Measurements from ENCODE around the gene PPP2R3B.

The PPP2R3B gene

DNA sequence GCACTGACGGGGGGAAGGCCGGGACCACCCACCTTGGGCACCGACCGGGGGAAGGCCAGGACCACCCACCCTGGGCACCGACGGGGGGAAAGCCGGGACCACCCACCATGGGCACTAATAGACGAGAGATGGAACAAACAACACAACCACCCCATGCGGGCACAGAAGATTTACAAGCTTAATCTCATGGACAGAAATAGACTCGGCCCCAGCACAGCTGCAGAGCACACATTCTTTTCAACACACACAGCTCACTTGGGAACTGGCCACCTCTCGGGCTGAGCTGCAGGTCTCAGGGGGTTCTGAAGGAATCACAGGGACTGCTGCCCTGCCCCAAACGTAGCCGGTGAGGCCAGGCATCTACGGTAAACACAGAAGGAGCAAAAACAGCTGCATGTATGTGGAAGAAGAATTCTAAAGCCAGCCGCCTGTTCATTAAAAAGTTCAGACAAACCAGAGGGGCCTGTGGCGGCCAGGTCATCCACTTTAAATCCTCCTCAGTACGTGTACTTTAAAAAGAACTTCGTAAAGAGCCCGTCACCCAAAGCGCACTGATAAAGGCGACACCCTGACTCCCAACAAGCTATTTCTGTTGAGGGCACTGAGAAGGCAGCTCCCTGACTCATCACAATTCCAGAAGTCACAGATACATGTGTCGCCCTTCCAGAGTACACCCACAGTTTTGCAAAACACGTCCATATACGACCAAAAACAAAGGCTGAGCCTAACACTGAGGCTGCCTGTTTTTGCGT, 17.7 kb downstream of the PPP2R3B start:
- no peak overlapping the region for H3K9ac ChIP-seq (ENCODE audit: low read length)
- H3K4me1 ChIP-seq (ENCODE audit: control insufficient read depth, insufficient read depth, low read length), result peaks cover 12% of the 10 kb centered on the region
- no peaks in the 10 kb centered on the region for H3K36me3 ChIP-seq (ENCODE audit: control insufficient read depth, insufficient read depth, low read length, severe bottlenecking)
- H3K4me3 ChIP-seq (ENCODE audit: low read length), result no peak overlapping the region
- DNase-seq (ENCODE audit: low read depth), result peak; percentile 21
- no peaks in the 10 kb centered on the region for H3K9me3 ChIP-seq (ENCODE audit: control insufficient read depth, low read length)
- H3K27me3 ChIP-seq (replicated peaks; ENCODE audit: control insufficient read depth, insufficient read depth, low read length), result no peaks in the 10 kb centered on the region

DNA sequence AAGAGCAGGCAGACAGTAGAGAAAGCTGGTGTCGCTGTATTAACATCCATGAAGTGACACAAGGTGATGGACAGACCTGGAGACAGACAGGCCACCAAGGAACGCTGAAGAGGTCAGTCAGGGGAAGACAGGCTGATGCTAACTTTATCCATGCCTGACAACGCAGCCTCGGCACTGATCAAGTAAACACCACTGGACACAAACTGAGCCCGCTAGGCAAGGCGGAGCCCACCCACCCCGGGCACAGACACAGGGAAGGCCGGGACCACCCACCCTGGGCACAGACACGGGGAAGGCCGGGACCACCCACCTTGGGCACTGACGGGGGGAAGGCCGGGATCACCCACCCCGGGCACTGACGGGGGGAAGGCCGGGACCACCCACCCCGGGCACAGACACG, 18.8 kb downstream of the PPP2R3B start:
- Histone ChIP-seq H3K9ac (ENCODE audit: low read length) (no peak overlapping the region), H3K9me3 (ENCODE audit: control insufficient read depth, low read length) (no peaks in the 10 kb centered on the region), H3K27me3 (replicated peaks; ENCODE audit: control insufficient read depth, insufficient read depth, low read length) (no peaks in the 10 kb centered on the region), H3K4me3 (ENCODE audit: low read length) (no peak overlapping the region), H3K4me1 (ENCODE audit: control insufficient read depth, insufficient read depth, low read length) (peaks cover 9% of the 10 kb centered on the region), H3K36me3 (ENCODE audit: control insufficient read depth, insufficient read depth, low read length, severe bottlenecking) (no peaks in the 10 kb centered on the region)
- no peak for DNase-seq (ENCODE audit: low read depth)

DNA sequence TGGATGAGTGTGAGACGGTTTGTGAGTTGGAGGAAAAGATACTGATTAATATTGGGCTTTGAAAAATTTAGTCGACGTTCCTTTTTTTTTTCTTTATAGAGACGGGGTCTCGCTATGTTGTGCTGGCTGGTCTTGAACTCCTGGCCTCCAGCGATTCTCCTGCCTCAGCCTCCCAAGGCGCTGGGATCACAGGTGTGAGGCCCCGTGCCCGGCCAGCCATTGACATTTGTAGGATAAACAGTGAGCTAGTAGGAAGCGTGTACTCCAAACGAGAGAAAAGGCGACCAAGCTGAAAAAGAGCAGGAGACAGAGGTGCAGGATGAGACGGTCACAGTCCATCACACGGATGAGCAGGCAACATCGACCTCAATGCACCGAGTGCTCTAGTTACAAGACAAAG, 19.4 kb downstream of the PPP2R3B start:
- DNase-seq (ENCODE audit: low read depth), result no peak
- H3K36me3 ChIP-seq (ENCODE audit: control insufficient read depth, insufficient read depth, low read length, severe bottlenecking), result no peaks in the 10 kb centered on the region

DNA sequence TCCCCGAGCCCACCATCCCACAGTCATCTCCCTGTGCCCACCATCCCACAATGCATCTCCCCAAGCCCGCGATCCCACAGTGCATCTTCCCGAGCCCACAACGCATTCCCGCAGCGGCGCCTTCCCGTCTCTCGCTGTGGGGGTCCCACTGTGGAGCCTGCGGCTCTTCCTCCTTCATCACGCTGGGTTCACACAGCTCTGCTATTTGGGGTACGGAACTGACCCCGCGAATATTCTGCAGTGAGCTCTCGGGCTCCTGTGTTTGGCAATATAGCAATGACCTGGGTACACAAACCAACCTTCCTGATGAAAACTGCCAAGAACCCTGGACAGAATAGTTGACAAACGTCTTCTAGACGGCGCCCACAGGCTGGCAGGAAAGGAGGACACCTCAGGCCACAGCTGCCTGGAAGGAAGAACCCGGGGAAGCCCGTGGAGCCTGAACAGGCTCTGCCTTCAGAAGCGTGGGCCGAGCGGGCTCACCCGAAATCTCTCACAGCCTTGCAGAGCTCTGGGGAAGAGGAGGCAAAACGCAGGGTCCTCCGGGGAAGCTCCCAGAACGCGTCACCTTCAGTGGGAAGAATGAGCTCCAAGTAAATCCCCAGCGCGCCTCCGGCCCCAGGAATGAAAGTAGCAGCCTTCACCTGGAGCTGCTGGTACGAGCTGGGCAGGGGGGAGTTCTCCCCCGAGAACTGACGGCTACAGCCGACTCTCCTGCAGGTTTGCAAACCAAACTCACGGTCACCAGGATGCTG, 22.9 kb downstream of the PPP2R3B start:
- Histone ChIP-seq H3K27me3 (replicated peaks; ENCODE audit: control insufficient read depth, insufficient read depth, low read length) (no peaks in the 10 kb centered on the region), H3K9ac (ENCODE audit: low read length) (no peak overlapping the region), H3K36me3 (ENCODE audit: control insufficient read depth, insufficient read depth, low read length, severe bottlenecking) (peaks cover 7% of the 10 kb centered on the region), H3K9me3 (ENCODE audit: control insufficient read depth, low read length) (peaks cover 14% of the 10 kb centered on the region), H3K4me3 (ENCODE audit: low read length) (no peak overlapping the region), H3K4me1 (ENCODE audit: control insufficient read depth, insufficient read depth, low read length) (peaks cover under 1% of the 10 kb centered on the region)
- DNase-seq (ENCODE audit: low read depth), result no peak

More for the DNA sequence above, 19.4 kb downstream of the PPP2R3B start:
- Histone ChIP-seq H3K27me3 (replicated peaks; ENCODE audit: control insufficient read depth, insufficient read depth, low read length) (no peaks in the 10 kb centered on the region), H3K4me3 (ENCODE audit: low read length) (no peak overlapping the region), H3K9me3 (ENCODE audit: control insufficient read depth, low read length) (no peaks in the 10 kb centered on the region), H3K4me1 (ENCODE audit: control insufficient read depth, insufficient read depth, low read length) (peaks cover 5% of the 10 kb centered on the region), H3K9ac (ENCODE audit: low read length) (no peak overlapping the region)

- H3K9me3 ChIP-seq (ENCODE audit: control insufficient read depth, low read length), result peaks cover 14% of the 10 kb centered on the region
- H3K36me3 ChIP-seq (ENCODE audit: control insufficient read depth, insufficient read depth, low read length, severe bottlenecking), result peaks cover 7% of the 10 kb centered on the region
- H3K27me3 ChIP-seq (replicated peaks; ENCODE audit: control insufficient read depth, insufficient read depth, low read length), result no peaks in the 10 kb centered on the region
- H3K9ac ChIP-seq (ENCODE audit: low read length), result no peak overlapping the region
- H3K4me1 ChIP-seq (ENCODE audit: control insufficient read depth, insufficient read depth, low read length), result no peaks in the 10 kb centered on the region
- DNase-seq (ENCODE audit: low read depth), result no peak
- H3K4me3 ChIP-seq (ENCODE audit: low read length), result no peak overlapping the region
These were observed 23.6 kb downstream of the PPP2R3B start for GRCh38 chrX:362937-363620.

GRCh38 chrX:362351-362750, 24.4 kb downstream of the PPP2R3B start:
- no peak overlapping the region for H3K9ac ChIP-seq (ENCODE audit: low read length)
- H3K9me3 ChIP-seq (ENCODE audit: control insufficient read depth, low read length), result peaks cover 14% of the 10 kb centered on the region
- peaks cover 7% of the 10 kb centered on the region for H3K36me3 ChIP-seq (ENCODE audit: control insufficient read depth, insufficient read depth, low read length, severe bottlenecking)
- no peaks in the 10 kb centered on the region for H3K4me1 ChIP-seq (ENCODE audit: control insufficient read depth, insufficient read depth, low read length)
- DNase-seq (ENCODE audit: low read depth), result no peak
- H3K4me3 ChIP-seq (ENCODE audit: low read length), result no peak overlapping the region
- no peaks in the 10 kb centered on the region for H3K27me3 ChIP-seq (replicated peaks; ENCODE audit: control insufficient read depth, insufficient read depth, low read length)

DNA sequence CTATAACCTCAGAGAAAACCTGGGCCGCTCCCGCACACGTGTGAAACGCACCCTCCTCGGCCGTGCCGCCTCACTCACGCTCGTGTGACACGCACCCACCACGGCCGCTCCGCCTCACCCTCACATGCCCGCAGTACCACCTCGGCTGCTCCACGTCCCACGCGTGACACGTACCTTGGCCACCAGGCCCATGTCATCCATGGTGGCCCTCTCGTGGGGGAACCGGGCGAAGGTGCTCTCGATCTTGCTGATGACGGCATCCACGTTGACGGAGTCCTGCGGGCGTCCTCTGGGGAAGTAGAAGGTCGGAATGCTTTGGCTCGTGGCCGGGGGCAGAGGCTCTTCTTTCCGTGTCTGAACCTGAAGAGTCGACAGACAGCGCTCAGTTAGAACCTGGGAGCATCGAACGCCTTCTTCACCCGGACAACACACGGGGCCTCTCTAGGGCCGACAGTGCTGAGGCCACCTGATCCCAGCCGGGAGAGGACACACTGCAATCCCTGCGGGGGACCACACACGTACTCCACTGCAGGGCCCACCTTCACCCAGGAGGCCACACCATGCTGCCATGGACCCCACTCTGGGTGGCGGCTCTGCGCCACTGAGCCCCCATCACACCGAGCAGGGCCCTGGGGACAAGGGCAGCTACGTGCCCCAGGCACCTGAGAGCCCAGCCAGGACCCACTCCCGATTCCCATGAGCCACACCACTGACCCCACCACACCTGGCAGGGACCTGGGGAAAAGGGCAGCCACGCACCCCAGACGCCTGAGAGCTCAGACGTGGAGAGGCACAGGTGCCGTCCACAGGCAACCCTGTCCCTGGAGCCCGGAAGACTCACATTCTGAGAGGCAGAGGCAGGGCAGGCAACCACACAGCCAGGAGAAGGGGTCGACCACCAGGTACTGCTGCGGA, 25.2 kb downstream of the PPP2R3B start:
- DNase-seq (ENCODE audit: low read depth), result no peak
- peaks cover 7% of the 10 kb centered on the region for H3K36me3 ChIP-seq (ENCODE audit: control insufficient read depth, insufficient read depth, low read length, severe bottlenecking)

GRCh38 chrX:360496-361150, 26.1 kb downstream of the PPP2R3B start:
- no peak for DNase-seq (ENCODE audit: low read depth)
- Histone ChIP-seq H3K4me3 (ENCODE audit: low read length) (no peak overlapping the region), H3K9me3 (ENCODE audit: control insufficient read depth, low read length) (peaks cover 14% of the 10 kb centered on the region), H3K4me1 (ENCODE audit: control insufficient read depth, insufficient read depth, low read length) (no peaks in the 10 kb centered on the region), H3K36me3 (ENCODE audit: control insufficient read depth, insufficient read depth, low read length, severe bottlenecking) (peaks cover 7% of the 10 kb centered on the region), H3K27me3 (replicated peaks; ENCODE audit: control insufficient read depth, insufficient read depth, low read length) (no peaks in the 10 kb centered on the region), H3K9ac (ENCODE audit: low read length) (no peak overlapping the region)

More for the DNA sequence above, 25.2 kb downstream of the PPP2R3B start:
- no peak overlapping the region for H3K9ac ChIP-seq (ENCODE audit: low read length)
- no peaks in the 10 kb centered on the region for H3K4me1 ChIP-seq (ENCODE audit: control insufficient read depth, insufficient read depth, low read length)
- H3K27me3 ChIP-seq (replicated peaks; ENCODE audit: control insufficient read depth, insufficient read depth, low read length), result no peaks in the 10 kb centered on the region
- H3K9me3 ChIP-seq (ENCODE audit: control insufficient read depth, low read length), result peaks cover 14% of the 10 kb centered on the region
- H3K4me3 ChIP-seq (ENCODE audit: low read length), result no peak overlapping the region

GRCh38 chrX:358651-359143, 28.0 kb downstream of the PPP2R3B start:
- Histone ChIP-seq H3K36me3 (ENCODE audit: control insufficient read depth, insufficient read depth, low read length, severe bottlenecking) (peaks cover 7% of the 10 kb centered on the region), H3K4me1 (ENCODE audit: control insufficient read depth, insufficient read depth, low read length) (no peaks in the 10 kb centered on the region), H3K27me3 (replicated peaks; ENCODE audit: control insufficient read depth, insufficient read depth, low read length) (no peaks in the 10 kb centered on the region), H3K4me3 (ENCODE audit: low read length) (no peak overlapping the region), H3K9me3 (ENCODE audit: control insufficient read depth, low read length) (peaks cover 14% of the 10 kb centered on the region), H3K9ac (ENCODE audit: low read length) (no peak overlapping the region)
- no peak for DNase-seq (ENCODE audit: low read depth)

DNA sequence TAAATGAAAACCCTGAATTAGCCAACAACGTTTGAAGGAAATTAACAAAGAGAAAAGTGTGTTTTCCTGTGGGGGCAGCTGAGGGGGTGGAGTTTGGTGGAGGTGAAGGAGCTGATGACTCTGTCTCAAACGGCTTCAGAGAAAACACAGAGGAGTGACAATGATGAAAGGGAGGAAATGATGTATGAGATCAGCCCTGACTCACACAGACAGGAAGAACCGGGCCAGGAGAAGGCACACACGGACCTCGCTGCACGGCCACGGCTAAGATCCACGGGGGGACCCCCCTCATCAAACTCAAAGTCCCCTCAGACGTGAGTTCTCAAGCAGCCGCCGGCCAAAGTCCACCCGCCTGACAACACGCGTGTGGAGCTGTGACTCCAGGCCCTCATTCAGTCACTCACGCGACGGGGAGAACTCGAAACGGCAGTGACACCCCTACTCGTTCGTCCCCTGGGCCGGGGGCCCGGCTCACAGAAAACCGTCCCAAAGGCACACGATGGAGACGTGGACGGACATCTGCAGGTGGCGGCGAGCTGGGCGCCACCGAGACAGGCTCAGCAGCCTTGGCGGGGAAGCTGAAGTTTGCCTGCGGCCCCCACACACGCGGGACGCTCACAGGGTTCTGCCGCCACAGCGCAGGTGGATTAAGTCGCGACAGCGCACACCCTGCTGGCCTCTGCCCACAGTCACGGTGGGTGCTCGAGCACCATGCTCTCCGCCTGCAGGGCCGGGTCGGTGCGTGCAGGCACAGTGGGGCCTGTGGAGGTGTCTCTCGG, 28.8 kb downstream of the PPP2R3B start:
- no peak overlapping the region for H3K9ac ChIP-seq (ENCODE audit: low read length)
- H3K4me1 ChIP-seq (ENCODE audit: control insufficient read depth, insufficient read depth, low read length), result no peaks in the 10 kb centered on the region
- DNase-seq (ENCODE audit: low read depth), result no peak
- H3K27me3 ChIP-seq (replicated peaks; ENCODE audit: control insufficient read depth, insufficient read depth, low read length), result no peaks in the 10 kb centered on the region
- no peak overlapping the region for H3K4me3 ChIP-seq (ENCODE audit: low read length)
- H3K36me3 ChIP-seq (ENCODE audit: control insufficient read depth, insufficient read depth, low read length, severe bottlenecking), result peaks cover 7% of the 10 kb centered on the region
- H3K9me3 ChIP-seq (ENCODE audit: control insufficient read depth, low read length), result peaks cover 14% of the 10 kb centered on the region
